ENCODE measurements around the gene MUS81.
A peak's percentile ranks its signal among the peaks of the same experiment; 100 is the strongest.

Gene MUS81

GRCh38 chr11:65862941-65863888, 3.0 kb downstream of the MUS81 start:
- H3K9me3 ChIP-seq (ENCODE audit: control insufficient read depth, low read length) = no peaks in the 10 kb centered on the region
- no peak overlapping the region for H3K4me3 ChIP-seq (ENCODE audit: low read length)
- H3K4me1 ChIP-seq (ENCODE audit: control insufficient read depth, insufficient read depth, low read length) = peaks cover 34% of the 10 kb centered on the region
- peak overlapping the region; percentile 39 for H3K9ac ChIP-seq (ENCODE audit: low read length)
- H3K27me3 ChIP-seq (replicated peaks; ENCODE audit: control insufficient read depth, insufficient read depth, low read length) = no peaks in the 10 kb centered on the region
- H3K36me3 ChIP-seq (ENCODE audit: control insufficient read depth, insufficient read depth, low read length, severe bottlenecking) = peaks cover 65% of the 10 kb centered on the region
- no peak for DNase-seq (ENCODE audit: low read depth)

GRCh38 chr11:65863889-65864705, 3.9 kb downstream of the MUS81 start:
- peaks cover 26% of the 10 kb centered on the region for H3K4me1 ChIP-seq (ENCODE audit: control insufficient read depth, insufficient read depth, low read length)
- no peaks in the 10 kb centered on the region for H3K27me3 ChIP-seq (replicated peaks; ENCODE audit: control insufficient read depth, insufficient read depth, low read length)
- no peak for DNase-seq (ENCODE audit: low read depth)
- H3K4me3 ChIP-seq (ENCODE audit: low read length) = no peak overlapping the region
- no peaks in the 10 kb centered on the region for H3K9me3 ChIP-seq (ENCODE audit: control insufficient read depth, low read length)
- no peak overlapping the region for H3K9ac ChIP-seq (ENCODE audit: low read length)
- peaks cover 72% of the 10 kb centered on the region for H3K36me3 ChIP-seq (ENCODE audit: control insufficient read depth, insufficient read depth, low read length, severe bottlenecking)

- Histone ChIP-seq H3K4me1 (ENCODE audit: control insufficient read depth, insufficient read depth, low read length) (peaks cover 22% of the 10 kb centered on the region), H3K4me3 (ENCODE audit: low read length) (no peak overlapping the region), H3K9me3 (ENCODE audit: control insufficient read depth, low read length) (no peaks in the 10 kb centered on the region), H3K36me3 (ENCODE audit: control insufficient read depth, insufficient read depth, low read length, severe bottlenecking) (peaks cover 80% of the 10 kb centered on the region), H3K9ac (ENCODE audit: low read length) (no peak overlapping the region), H3K27me3 (replicated peaks; ENCODE audit: control insufficient read depth, insufficient read depth, low read length) (no peaks in the 10 kb centered on the region)
- no peak for DNase-seq (ENCODE audit: low read depth)
Measured at GRCh38 chr11:65864706-65865471, 4.7 kb downstream of the MUS81 start.

- H3K4me1 ChIP-seq (ENCODE audit: control insufficient read depth, insufficient read depth, low read length) = peaks cover 25% of the 10 kb centered on the region
- no peaks in the 10 kb centered on the region for H3K9me3 ChIP-seq (ENCODE audit: control insufficient read depth, low read length)
- peaks cover 84% of the 10 kb centered on the region for H3K36me3 ChIP-seq (ENCODE audit: control insufficient read depth, insufficient read depth, low read length, severe bottlenecking)
- no peak overlapping the region for H3K4me3 ChIP-seq (ENCODE audit: low read length)
- H3K27me3 ChIP-seq (replicated peaks; ENCODE audit: control insufficient read depth, insufficient read depth, low read length) = no peaks in the 10 kb centered on the region
- no peak for DNase-seq (ENCODE audit: low read depth)
- H3K9ac ChIP-seq (ENCODE audit: low read length) = no peak overlapping the region
Measured at GRCh38 chr11:65865550-65866172, 5.4 kb downstream of the MUS81 start.

GRCh38 chr11:65866509-65867283, 6.5 kb downstream of the MUS81 start:
- Histone ChIP-seq H3K9me3 (ENCODE audit: control insufficient read depth, low read length) (no peaks in the 10 kb centered on the region), H3K4me1 (ENCODE audit: control insufficient read depth, insufficient read depth, low read length) (peaks cover 28% of the 10 kb centered on the region), H3K27me3 (replicated peaks; ENCODE audit: control insufficient read depth, insufficient read depth, low read length) (no peaks in the 10 kb centered on the region), H3K36me3 (ENCODE audit: control insufficient read depth, insufficient read depth, low read length, severe bottlenecking) (peaks cover 82% of the 10 kb centered on the region), H3K4me3 (ENCODE audit: low read length) (no peak overlapping the region), H3K9ac (ENCODE audit: low read length) (no peak overlapping the region)
- no peak for DNase-seq (ENCODE audit: low read depth)

GRCh38 chr11:65867284-65868071, 7.2 kb downstream of the MUS81 start:
- H3K27me3 ChIP-seq (replicated peaks; ENCODE audit: control insufficient read depth, insufficient read depth, low read length) = no peaks in the 10 kb centered on the region
- H3K9ac ChIP-seq (ENCODE audit: low read length) = no peak overlapping the region
- H3K9me3 ChIP-seq (ENCODE audit: control insufficient read depth, low read length) = no peaks in the 10 kb centered on the region
- H3K4me1 ChIP-seq (ENCODE audit: control insufficient read depth, insufficient read depth, low read length) = peaks cover 24% of the 10 kb centered on the region
- DNase-seq (ENCODE audit: low read depth) = no peak
- H3K4me3 ChIP-seq (ENCODE audit: low read length) = no peak overlapping the region
- peaks cover 75% of the 10 kb centered on the region for H3K36me3 ChIP-seq (ENCODE audit: control insufficient read depth, insufficient read depth, low read length, severe bottlenecking)

- peaks cover 21% of the 10 kb centered on the region for H3K4me1 ChIP-seq (ENCODE audit: control insufficient read depth, insufficient read depth, low read length)
- no peak for DNase-seq (ENCODE audit: low read depth)
- no peaks in the 10 kb centered on the region for H3K27me3 ChIP-seq (replicated peaks; ENCODE audit: control insufficient read depth, insufficient read depth, low read length)
- no peak overlapping the region for H3K9ac ChIP-seq (ENCODE audit: low read length)
- H3K36me3 ChIP-seq (ENCODE audit: control insufficient read depth, insufficient read depth, low read length, severe bottlenecking) = peaks cover 68% of the 10 kb centered on the region
- H3K9me3 ChIP-seq (ENCODE audit: control insufficient read depth, low read length) = no peaks in the 10 kb centered on the region
- no peak overlapping the region for H3K4me3 ChIP-seq (ENCODE audit: low read length)
Measured at GRCh38 chr11:65868076-65868667, 7.9 kb downstream of the MUS81 start.

GRCh38 chr11:65868907-65869306, 8.7 kb downstream of the MUS81 start:
- Histone ChIP-seq H3K9ac (ENCODE audit: low read length) (peak overlapping the region; percentile 5), H3K9me3 (ENCODE audit: control insufficient read depth, low read length) (no peaks in the 10 kb centered on the region), H3K27me3 (replicated peaks; ENCODE audit: control insufficient read depth, insufficient read depth, low read length) (no peaks in the 10 kb centered on the region), H3K4me1 (ENCODE audit: control insufficient read depth, insufficient read depth, low read length) (peaks cover 21% of the 10 kb centered on the region), H3K36me3 (ENCODE audit: control insufficient read depth, insufficient read depth, low read length, severe bottlenecking) (peaks cover 60% of the 10 kb centered on the region), H3K4me3 (ENCODE audit: low read length) (no peak overlapping the region)
- DNase-seq (ENCODE audit: low read depth) = no peak

- Histone ChIP-seq H3K27me3 (replicated peaks; ENCODE audit: control insufficient read depth, insufficient read depth, low read length) (no peaks in the 10 kb centered on the region), H3K4me3 (ENCODE audit: low read length) (no peak overlapping the region), H3K9ac (ENCODE audit: low read length) (peak overlapping the region; percentile 95), H3K9me3 (ENCODE audit: control insufficient read depth, low read length) (no peaks in the 10 kb centered on the region), H3K36me3 (ENCODE audit: control insufficient read depth, insufficient read depth, low read length, severe bottlenecking) (peaks cover 52% of the 10 kb centered on the region), H3K4me1 (ENCODE audit: control insufficient read depth, insufficient read depth, low read length) (peaks cover 21% of the 10 kb centered on the region)
- DNase-seq (ENCODE audit: low read depth) = no peak
Measured at GRCh38 chr11:65869643-65870306, 9.5 kb downstream of the MUS81 start.

All from adipocyte (in vitro differentiated cells).